OCI-LY1 (cell line): ENCODE results near the gene CUX1.
"Not testable (repeated sequence)": the region's sequence is repeated elsewhere in the genome, so short reads cannot be mapped to it uniquely, and the experiment has no call there.

Source experiments
- H2AFZ ChIP-seq: fragments of 200-600 bp; sonication (generic), shearing (Covaris generic); 2 replicates; pipeline ENCODE4 v1.6.0; 2014; ENCODE audit warnings: antibody characterized with exemption, mild to moderate bottlenecking, low read length
- H3F3A ChIP-seq: fragments of 200-600 bp; sonication (generic), shearing (Covaris generic); 2 replicates; pipeline ENCODE4 v1.6.0; 2014; ENCODE audit warnings: mild to moderate bottlenecking, antibody characterized with exemption, low read length, moderate library complexity; ENCODE audit not compliant: insufficient read depth
- H3K27ac ChIP-seq: fragments of 200-600 bp; sonication (generic); 2 replicates; pipeline ENCODE4 v1.5.1; 2014; ENCODE audit warnings: low read length, mixed run types, mild to moderate bottlenecking, low read depth; ENCODE audit not compliant: poor library complexity, severe bottlenecking
- H3K27me3 ChIP-seq: fragments of 200-600 bp; sonication (generic); 2 replicates; pipeline ENCODE4 v1.6.0; 2014; ENCODE audit warnings: antibody characterized with exemption, mild to moderate bottlenecking, low read length, moderate library complexity; ENCODE audit not compliant: insufficient read depth
- H3K36me3 ChIP-seq: fragments of 200-600 bp; sonication (generic); 2 replicates; pipeline ENCODE4 v1.6.1; 2014; ENCODE audit warnings: mild to moderate bottlenecking, antibody characterized with exemption, low read length, moderate library complexity, mixed read lengths; ENCODE audit not compliant: insufficient read depth
- H3K4me1 ChIP-seq: fragments of 200-600 bp; sonication (generic); 2 replicates; pipeline ENCODE4 v1.5.1; 2014; ENCODE audit warnings: mild to moderate bottlenecking, low read length, moderate library complexity; ENCODE audit not compliant: insufficient read depth, severe bottlenecking
- H3K4me2 ChIP-seq: fragments of 200-600 bp; sonication (generic), shearing (Covaris generic); 2 replicates; pipeline ENCODE4 v1.6.1; 2014; ENCODE audit warnings: low read length
- H3K4me3 ChIP-seq: fragments of 200-600 bp; sonication (generic); 2 replicates; pipeline ENCODE4 v1.5.1; 2014; ENCODE audit warnings: low read length, low read depth, mild to moderate bottlenecking, mixed read lengths; ENCODE audit not compliant: poor library complexity, severe bottlenecking
- H3K79me2 ChIP-seq: fragments of 200-600 bp; shearing (Covaris generic); 2 replicates; pipeline ENCODE4 v1.6.1; 2016; ENCODE audit warnings: mixed run types, low read length, mixed read lengths; ENCODE audit not compliant: insufficient read depth
- H3K9ac ChIP-seq: fragments of 200-600 bp; sonication (generic), shearing (Covaris generic); 2 replicates; pipeline ENCODE4 v1.6.1; 2014; ENCODE audit warnings: mild to moderate bottlenecking, low read length, mixed read lengths
- H3K9me2 ChIP-seq: fragments of 200-600 bp; sonication (generic), shearing (Covaris generic); 2 replicates; pipeline ENCODE4 v1.6.1; 2014; ENCODE audit warnings: low read depth, mild to moderate bottlenecking, low read length, mixed read lengths
- H3K9me3 ChIP-seq: fragments of 200-600 bp; shearing (Covaris generic); 2 replicates; pipeline ENCODE4 v1.6.1; 2014; ENCODE audit warnings: low read length, mixed read lengths
- H4K20me1 ChIP-seq: fragments of 200-600 bp; sonication (generic), shearing (Covaris generic); 2 replicates; pipeline ENCODE4 v1.6.0; 2016; ENCODE audit warnings: mild to moderate bottlenecking, low read length; ENCODE audit not compliant: insufficient read depth
- CTCF ChIP-seq: fragments of 200-600 bp; sonication (generic), shearing (Covaris generic); IDR thresholded peaks from 2 replicates; pipeline ENCODE4 v1.5.1; 2017; ENCODE audit warnings: mild to moderate bottlenecking, antibody characterized with exemption, low read length, moderate library complexity, mixed read lengths
- EZH2 ChIP-seq: fragments of 200-600 bp; sonication (generic), shearing (Covaris generic); IDR thresholded peaks from 2 replicates; pipeline ENCODE4 v1.8.0; 2017; ENCODE audit warnings: borderline replicate concordance, mixed run types, mild to moderate bottlenecking, antibody characterized with exemption, low read length, moderate library complexity, mixed read lengths

CUX1 gene

DNA sequence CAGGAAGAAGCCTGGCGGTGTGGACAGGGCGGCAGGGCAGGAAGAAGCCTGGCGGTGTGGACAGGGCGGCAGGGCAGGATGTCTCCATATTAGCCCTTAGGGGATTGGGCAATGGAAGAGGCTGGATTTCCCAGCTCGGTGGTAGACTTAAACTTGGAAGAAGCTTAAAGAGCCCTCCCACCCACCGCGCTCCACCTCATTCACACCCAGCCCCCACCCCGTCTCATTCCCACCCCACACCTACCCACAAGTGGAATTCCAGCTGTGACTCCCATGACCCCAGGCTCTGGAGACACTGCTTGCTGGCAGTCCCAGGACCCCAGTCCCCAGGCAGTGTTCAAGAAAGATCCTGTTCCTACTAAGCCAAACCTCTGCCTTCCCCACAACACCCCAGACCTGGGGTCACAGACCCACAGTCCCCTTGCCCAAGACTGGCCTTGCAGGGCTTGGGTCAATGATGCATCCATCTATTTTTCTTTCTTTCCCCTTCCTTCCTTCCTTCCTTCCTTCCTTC is 504.8 kb downstream of the CUX1 start:
- Histone ChIP-seq H4K20me1 (no peaks in the 10 kb centered on the region), H3K4me3 (peak overlapping the region; percentile 28), H3K79me2 (0 out of 2 replicates have a peak, but pooled peaks cover 3% of the 10 kb centered on the region), H3F3A (0 out of 2 replicates have a peak, but pooled peaks cover 7% of the 10 kb centered on the region), H3K9me3 (no peaks in the 10 kb centered on the region), H3K9ac (peak overlapping the region; percentile 53; the same call in 1 of the 2 replicates), H3K4me2 (peak overlapping the region; percentile 56; the same call in 1 of the 2 replicates), H2AFZ (no peak overlapping the region), H3K27me3 (no peaks in the 10 kb centered on the region), H3K27ac (peak overlapping the region; percentile 88), H3K36me3 (peaks cover 94% of the 10 kb centered on the region), H3K9me2 (no peaks in the 10 kb centered on the region), H3K4me1 (peaks cover 97% of the 10 kb centered on the region)
- TF ChIP-seq EZH2 (no peak), CTCF (no peak)

GRCh38 chr7:102323914-102324195 is 506.4 kb downstream of the CUX1 start:
- H3K9ac ChIP-seq = no peak overlapping the region
- no peak for TF ChIP-seq CTCF
- 0 out of 2 replicates have a peak, but pooled peaks cover 3% of the 10 kb centered on the region for H3K79me2 ChIP-seq
- peak overlapping the region; percentile 99 for H3K27ac ChIP-seq
- no peaks in the 10 kb centered on the region for H3K9me3 ChIP-seq
- H4K20me1 ChIP-seq = no peaks in the 10 kb centered on the region
- H3F3A ChIP-seq = 0 out of 2 replicates have a peak, but pooled peaks cover 7% of the 10 kb centered on the region
- H3K27me3 ChIP-seq = no peaks in the 10 kb centered on the region
- no peak overlapping the region for H3K4me2 ChIP-seq
- peaks cover 94% of the 10 kb centered on the region for H3K4me1 ChIP-seq
- H3K36me3 ChIP-seq = peaks cover 80% of the 10 kb centered on the region
- no peak overlapping the region for H3K4me3 ChIP-seq
- H3K9me2 ChIP-seq = no peaks in the 10 kb centered on the region
- no peak overlapping the region for H2AFZ ChIP-seq

DNA sequence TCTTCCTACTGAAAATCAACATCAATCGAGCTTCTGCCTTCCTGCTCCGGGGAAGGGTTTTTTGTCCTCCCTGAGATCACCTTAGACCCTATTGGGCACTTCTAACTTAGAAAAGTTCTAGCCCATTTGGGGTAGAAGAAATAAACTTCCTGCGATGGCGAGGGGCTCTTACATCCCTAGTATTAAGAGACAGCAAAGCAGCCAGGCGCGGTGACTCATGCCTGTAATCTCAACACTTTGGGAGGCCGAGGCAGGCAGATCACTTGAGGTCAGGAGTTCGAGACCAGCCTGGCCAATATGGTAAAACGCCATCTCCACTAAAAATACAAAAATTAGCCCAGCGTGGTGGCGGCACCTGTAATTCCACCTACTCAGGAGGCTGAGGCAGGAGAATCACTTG is 507.7 kb downstream of the CUX1 start:
- not testable (repeated sequence) for H3K27me3 ChIP-seq, H3K9me3 ChIP-seq, H2AFZ ChIP-seq, H3K4me3 ChIP-seq, H3K79me2 ChIP-seq, H3F3A ChIP-seq, H4K20me1 ChIP-seq, H3K9me2 ChIP-seq, H3K9ac ChIP-seq
- Histone ChIP-seq H3K4me2 (peak overlapping the region; percentile 24; the same call in 1 of the 2 replicates), H3K27ac (peak overlapping the region; percentile 99), H3K36me3 (peaks cover 67% of the 10 kb centered on the region), H3K4me1 (peaks cover 93% of the 10 kb centered on the region)
